ENCODE results near the gene SORCS1.

The SORCS1 gene

GRCh38 chr10:106820579-106820978 is 343.9 kb downstream of the SORCS1 start:
- no peak overlapping the region for H3K4me3 ChIP-seq (ENCODE audit: low read depth, low read length)
- no peak for TF ChIP-seq MAX (IDR thresholded peaks at IDR 0.05; ENCODE audit: low read depth, low read length)
- no peak for TF ChIP-seq MYC (IDR thresholded peaks at IDR 0.05; ENCODE audit: low read depth, low read length)
- no peak for TF ChIP-seq CTCF (IDR thresholded peaks at IDR 0.05; ENCODE audit: low read depth, low read length)
- TF ChIP-seq POLR2A (IDR thresholded peaks at IDR 0.05; ENCODE audit: extremely low read depth, insufficient read length), result no peak
- DNase-seq (ENCODE audit: low read depth), result no peak

GRCh38 chr10:106819490-106819889 is 345.0 kb downstream of the SORCS1 start:
- no peak overlapping the region for H3K4me3 ChIP-seq (ENCODE audit: low read depth, low read length)
- TF ChIP-seq CTCF (IDR thresholded peaks at IDR 0.05; ENCODE audit: low read depth, low read length) (no peak), MAX (IDR thresholded peaks at IDR 0.05; ENCODE audit: low read depth, low read length) (no peak), MYC (IDR thresholded peaks at IDR 0.05; ENCODE audit: low read depth, low read length) (no peak), POLR2A (IDR thresholded peaks at IDR 0.05; ENCODE audit: extremely low read depth, insufficient read length) (no peak)
- DNase-seq (ENCODE audit: low read depth), result peak; percentile 43

GRCh38 chr10:106816318-106817085 is 348.0 kb downstream of the SORCS1 start:
- no peak for TF ChIP-seq POLR2A (IDR thresholded peaks at IDR 0.05; ENCODE audit: extremely low read depth, insufficient read length)
- TF ChIP-seq CTCF (IDR thresholded peaks at IDR 0.05; ENCODE audit: low read depth, low read length), result no peak
- no peak for TF ChIP-seq MAX (IDR thresholded peaks at IDR 0.05; ENCODE audit: low read depth, low read length)
- no peak for TF ChIP-seq MYC (IDR thresholded peaks at IDR 0.05; ENCODE audit: low read depth, low read length)
- DNase-seq (ENCODE audit: low read depth), result no peak
- no peak overlapping the region for H3K4me3 ChIP-seq (ENCODE audit: low read depth, low read length)

- DNase-seq (ENCODE audit: low read depth), result no peak
- no peak for TF ChIP-seq MAX (IDR thresholded peaks at IDR 0.05; ENCODE audit: low read depth, low read length)
- H3K4me3 ChIP-seq (ENCODE audit: low read depth, low read length), result no peak overlapping the region
Measured at GRCh38 chr10:106815427-106816043, 349.0 kb downstream of the SORCS1 start.

GRCh38 chr10:106804992-106805582 is 359.4 kb downstream of the SORCS1 start:
- no peak overlapping the region for H3K4me3 ChIP-seq (ENCODE audit: low read depth, low read length)
- TF ChIP-seq MYC (IDR thresholded peaks at IDR 0.05; ENCODE audit: low read depth, low read length), result no peak
- no peak for TF ChIP-seq MAX (IDR thresholded peaks at IDR 0.05; ENCODE audit: low read depth, low read length)
- TF ChIP-seq CTCF (IDR thresholded peaks at IDR 0.05; ENCODE audit: low read depth, low read length), result no peak
- TF ChIP-seq POLR2A (IDR thresholded peaks at IDR 0.05; ENCODE audit: extremely low read depth, insufficient read length), result no peak
- no peak for DNase-seq (ENCODE audit: low read depth)

GRCh38 chr10:106802949-106803348 is 361.6 kb downstream of the SORCS1 start:
- no peak for DNase-seq (ENCODE audit: low read depth)
- no peak overlapping the region for H3K4me3 ChIP-seq (ENCODE audit: low read depth, low read length)
- TF ChIP-seq CTCF (IDR thresholded peaks at IDR 0.05; ENCODE audit: low read depth, low read length), result no peak
- no peak for TF ChIP-seq MYC (IDR thresholded peaks at IDR 0.05; ENCODE audit: low read depth, low read length)
- TF ChIP-seq POLR2A (IDR thresholded peaks at IDR 0.05; ENCODE audit: extremely low read depth, insufficient read length), result no peak
- TF ChIP-seq MAX (IDR thresholded peaks at IDR 0.05; ENCODE audit: low read depth, low read length), result no peak

All from NB4 (cell line).